GM12878 (cell line): Measurements from ENCODE around the gene IER2. TPM values are rescaled to one million over a fixed set of nuclear protein-coding genes. Genes with fewer than 3 reads are reported as not detected.

Source experiments
- ATF2 ChIP-seq: IDR thresholded peaks from 2 replicates; pipeline ENCODE4 v1.6.1; 2012; ENCODE audit warnings: low read length, inconsistent platforms
- BCLAF1 ChIP-seq: fragments of 450-650 bp; IDR thresholded peaks from 2 replicates; pipeline ENCODE4 v1.6.1; 2017; ENCODE audit warnings: antibody characterized with exemption, mild to moderate bottlenecking, moderate library complexity
- EED ChIP-seq: sonication (generic); IDR thresholded peaks from 2 replicates; pipeline ENCODE4 v1.6.1; 2016; ENCODE audit warnings: antibody characterized with exemption, low read depth
- EP300 ChIP-seq, 2 experiments: fragments of 150-350 bp in 1 of 2; IDR thresholded peaks; 2 replicates each; pipeline ENCODE4 v1.6.1; 2011 to 2012; ENCODE audit warnings: low read depth in 2 of 2, low read length in 2 of 2, borderline replicate concordance in 1 of 2, improper control_type of control experiment in 1 of 2, inconsistent platforms in 1 of 2; ENCODE audit not compliant: control insufficient read depth in 1 of 2
- GABPA ChIP-seq: IDR thresholded peaks from 2 replicates; pipeline ENCODE4 v1.6.1; 2014; ENCODE audit warnings: antibody characterized with exemption, low read depth, mild to moderate bottlenecking, inconsistent platforms
- HDGF ChIP-seq: fragments of 450-650 bp; IDR thresholded peaks from 2 replicates; pipeline ENCODE4 v1.6.1; 2016; ENCODE audit warnings: antibody characterized with exemption
- IKZF1 ChIP-seq: fragments of 450-650 bp; conservative IDR thresholded peaks from 2 replicates; pipeline ENCODE4 v1.6.1; 2017; ENCODE audit warnings: antibody characterized with exemption, mild to moderate bottlenecking
- JUNB ChIP-seq: IDR thresholded peaks from 2 replicates; pipeline ENCODE4 v1.6.1; 2016; ENCODE audit warnings: antibody characterized with exemption, mild to moderate bottlenecking
- MTA3 ChIP-seq: IDR thresholded peaks from 2 replicates; pipeline ENCODE4 v1.6.1; 2012; ENCODE audit warnings: low read length, inconsistent platforms, borderline replicate concordance
- MYC ChIP-seq: IDR thresholded peaks from 2 replicates; pipeline ENCODE4 v1.6.1; 2011; ENCODE audit warnings: mild to moderate bottlenecking, low read length, moderate library complexity, inconsistent platforms; ENCODE audit not compliant: insufficient read depth, insufficient replicate concordance, insufficient read length, severe bottlenecking
- NBN ChIP-seq: fragments of 450-650 bp; IDR thresholded peaks from 2 replicates; pipeline ENCODE4 v1.6.1; 2016
- NFXL1 ChIP-seq: fragments of 450-650 bp; IDR thresholded peaks from 2 replicates; pipeline ENCODE4 v1.6.1; 2017; ENCODE audit warnings: antibody characterized with exemption, mild to moderate bottlenecking, borderline replicate concordance
- NFYB ChIP-seq: IDR thresholded peaks from 2 replicates; pipeline ENCODE4 v1.6.1; 2011; ENCODE audit warnings: low read depth, mild to moderate bottlenecking, low read length, improper control_type of control experiment, moderate library complexity; ENCODE audit not compliant: insufficient read depth
- NR2C1 ChIP-seq: fragments of 450-650 bp; IDR thresholded peaks from 2 replicates; pipeline ENCODE4 v1.6.1; 2017; ENCODE audit warnings: antibody characterized with exemption, mild to moderate bottlenecking, moderate library complexity
- NR2F1 ChIP-seq: fragments of 450-650 bp; conservative IDR thresholded peaks from 2 replicates; pipeline ENCODE4 v1.6.1; 2017; ENCODE audit warnings: mild to moderate bottlenecking
- RELB ChIP-seq: fragments of 450-650 bp; IDR thresholded peaks from 2 replicates; pipeline ENCODE4 v1.6.1; 2017; ENCODE audit warnings: low read depth, mild to moderate bottlenecking, moderate library complexity
- SMAD5 ChIP-seq: IDR thresholded peaks from 2 replicates; pipeline ENCODE4 v1.6.1; 2016; ENCODE audit warnings: antibody characterized with exemption, low read depth
- ZBED1 ChIP-seq: IDR thresholded peaks from 2 replicates; pipeline ENCODE4 v1.6.1; 2016; ENCODE audit warnings: borderline replicate concordance
- ZNF592 ChIP-seq: fragments of 450-650 bp; IDR thresholded peaks from 2 replicates; pipeline ENCODE4 v1.6.1; 2017; ENCODE audit warnings: mild to moderate bottlenecking, moderate library complexity
- ZNF622 ChIP-seq: fragments of 450-650 bp; IDR thresholded peaks from 2 replicates; pipeline ENCODE4 v1.6.1; 2017; ENCODE audit warnings: mild to moderate bottlenecking, inconsistent platforms
- polyA plus RNA-seq, 11 experiments: library from polyadenylated mRNA; depleted of rRNA in 4 of 11; unstranded in 6 of 11; stranded (reverse) in 5 of 11; fragments of >200 nt; fragmentation: Nextera tagmentation in 4 of 11; fragmentation: Illumina TruSeq in 1 of 11; extraction: Ambion mirVana in 4 of 11; extraction: Trizol in 1 of 11; gene quantifications; 1 replicate in 1 of 11; 2 replicates in 10 of 11; pipeline versions ENCODE4 v1.2.1 to v1.2.3, GENCODE V29; 2011 to 2016; ENCODE audit warnings: inconsistent platforms in 2 of 11, missing spikeins in 2 of 11, low read depth in 1 of 11
- total RNA-seq, 4 experiments: library from RNA; depleted of rRNA in 3 of 4; stranded (reverse); fragments of >200 nt in 3 of 4; fragmentation: Illumina TruSeq in 1 of 4; extraction: Trizol in 1 of 4; gene quantifications; 2 replicates each; pipeline versions ENCODE4 v1.2.1 to v1.2.3, GENCODE V29; 2013 to 2021

The IER2 gene
- total and polyA plus RNA-seq, 10 of the 15 experiments (the other 5 are each of a cell fraction or from before 2014, with no cell fraction given), result 2.8 to 94.5 (median 24.9) TPM

- no peak for TF ChIP-seq JUNB
- TF ChIP-seq MTA3, result no peak
- no peak for TF ChIP-seq GABPA
- TF ChIP-seq BCLAF1, result no peak
- peak; percentile 26 for TF ChIP-seq NBN
- TF ChIP-seq EED, result peak; percentile 97
- TF ChIP-seq EP300 (IDR thresholded peaks at IDR 0.05; ENCODE audit: borderline replicate concordance in 1 of 2, control insufficient read depth in 1 of 2, low read depth in 2 of 2, low read length in 2 of 2), result peak; percentile 81 to 83
- no peak for TF ChIP-seq HDGF
- no peak for TF ChIP-seq MYC
- no peak for TF ChIP-seq NFYB
- TF ChIP-seq ZBED1, result peak; percentile 64; the same call in 1 of the 2 replicates
- TF ChIP-seq SMAD5, result no peak
- TF ChIP-seq IKZF1, result peak; percentile 99
- TF ChIP-seq NR2C1, result peak; percentile 35
- no peak for TF ChIP-seq NFXL1
- no peak for TF ChIP-seq ZNF592
- no peak for TF ChIP-seq ZNF622
- TF ChIP-seq NR2F1, result peak; percentile 98
- TF ChIP-seq RELB, result peak; percentile 92
- no peak for TF ChIP-seq ATF2
Measured at GRCh38 chr19:13155472-13156359, 5.5 kb downstream of the IER2 start (continued).
